Muscle of arm (tissue), 12 donors: Measurements from ENCODE around the gene TECTB. TPM values are rescaled to one million over a fixed set of nuclear protein-coding genes. Genes with fewer than 3 reads are reported as not detected.

Experiments used
- DNase-seq: peaks from one replicate; pipeline ENCODE4 v3.0.0-alpha.2; 2013
- polyA plus RNA-seq, 12 donors: library from polyadenylated mRNA; unstranded; fragments of 120-200 nt; gene quantifications; one replicate each; pipeline ENCODE4 v1.2.1, GENCODE V29; 2013; ENCODE audit not compliant: insufficient read length in 12 of 12

Gene TECTB
- polyA plus RNA-seq, 12 donors, result 0.04 to 0.09 (median 0.06) TPM; not detected in 9

DNA sequence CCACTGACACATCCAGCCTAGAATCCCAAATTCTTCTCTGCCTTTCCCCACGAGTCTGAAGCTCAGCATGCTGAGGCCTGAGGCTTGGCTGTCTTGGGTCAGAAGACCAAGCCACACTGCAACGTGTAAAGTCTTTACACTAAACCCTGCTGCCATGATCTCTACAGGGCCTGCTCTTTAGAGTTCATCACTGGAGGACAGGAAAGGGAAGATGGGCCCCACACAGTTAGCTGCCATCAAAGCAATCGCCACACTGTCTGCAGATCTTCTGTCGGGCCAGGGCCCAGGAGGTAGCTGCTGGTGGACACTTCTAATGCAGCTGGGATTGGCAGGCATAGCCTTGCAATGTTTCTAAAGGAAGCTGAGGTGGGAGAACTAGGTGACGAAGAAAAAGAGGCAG is 8.4 kb upstream of the TECTB start:
- DNase-seq, result no peak

DNA sequence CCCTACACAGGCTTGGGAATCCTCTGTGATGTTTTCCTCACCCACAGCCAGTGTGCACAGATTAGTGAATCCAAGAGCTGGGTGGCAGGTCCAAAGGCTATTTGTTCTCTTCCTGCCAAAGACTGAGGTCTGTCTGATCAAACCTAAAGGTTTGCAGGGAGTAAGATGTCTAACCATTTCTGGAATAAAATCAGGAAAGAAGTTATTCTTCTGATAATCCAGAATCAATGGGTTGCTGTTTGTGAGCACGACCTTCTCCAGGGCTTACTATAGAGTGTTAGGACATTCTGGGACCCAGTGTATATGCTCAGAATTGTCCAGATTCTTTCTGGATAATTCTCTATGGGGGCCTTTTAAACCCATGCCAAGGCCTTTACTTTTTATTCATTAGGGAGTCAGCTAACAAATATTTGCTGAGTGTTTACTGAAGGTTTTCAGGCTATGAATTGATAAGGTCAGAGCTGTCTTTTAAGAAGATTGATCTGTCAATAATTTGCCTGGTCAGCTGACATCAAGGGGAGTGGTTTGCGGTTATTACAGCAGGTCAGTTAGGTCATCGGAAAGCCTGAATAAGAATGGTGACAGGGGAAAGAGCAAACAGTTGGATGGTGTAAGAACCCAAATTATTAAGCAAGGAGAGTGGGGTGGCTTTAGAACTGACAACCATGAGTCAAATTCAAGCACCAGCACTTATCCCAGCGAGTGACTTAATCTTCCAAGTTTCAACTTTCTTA is 7.5 kb upstream of the TECTB start:
- no peak for DNase-seq

DNA sequence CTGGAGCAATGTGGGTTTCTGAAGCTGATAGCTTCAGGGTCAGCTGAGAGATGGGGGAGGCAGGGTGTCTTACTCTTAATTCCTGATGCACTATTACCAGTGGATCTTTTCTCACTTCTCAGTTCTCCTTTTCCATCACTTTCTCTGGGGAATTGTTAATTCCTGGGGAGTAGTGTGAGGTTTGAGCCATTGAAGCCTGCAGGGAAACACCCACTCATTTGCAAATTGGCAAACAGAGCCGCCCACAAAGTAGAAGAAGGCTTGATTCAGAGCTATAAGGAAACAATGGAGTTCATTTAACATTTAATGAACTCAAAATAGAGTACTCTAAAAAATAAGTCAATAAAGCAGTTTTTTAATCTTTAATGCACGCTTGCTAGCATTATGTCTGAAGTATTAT is 4.3 kb upstream of the TECTB start:
- DNase-seq, result no peak

DNA sequence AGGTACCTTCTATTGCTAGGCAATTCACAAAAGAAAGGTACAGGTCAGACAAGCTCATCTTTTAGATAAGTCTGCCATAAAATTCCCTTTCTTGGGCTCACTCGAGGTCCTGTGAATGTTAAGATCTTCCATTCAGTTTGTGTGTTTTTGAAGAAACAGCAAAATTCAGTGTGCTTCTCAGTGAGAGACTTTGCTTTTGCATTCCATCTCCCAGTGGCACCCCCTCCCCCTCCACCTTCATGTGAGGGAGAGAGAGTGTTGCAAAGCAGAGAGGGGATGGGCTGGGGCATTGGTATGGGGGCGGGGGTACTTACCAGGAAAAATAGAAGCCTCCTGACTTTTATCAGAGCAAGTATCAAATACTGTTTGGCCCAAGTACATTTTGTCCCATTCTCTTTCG is 3.8 kb upstream of the TECTB start:
- DNase-seq, result no peak

DNA sequence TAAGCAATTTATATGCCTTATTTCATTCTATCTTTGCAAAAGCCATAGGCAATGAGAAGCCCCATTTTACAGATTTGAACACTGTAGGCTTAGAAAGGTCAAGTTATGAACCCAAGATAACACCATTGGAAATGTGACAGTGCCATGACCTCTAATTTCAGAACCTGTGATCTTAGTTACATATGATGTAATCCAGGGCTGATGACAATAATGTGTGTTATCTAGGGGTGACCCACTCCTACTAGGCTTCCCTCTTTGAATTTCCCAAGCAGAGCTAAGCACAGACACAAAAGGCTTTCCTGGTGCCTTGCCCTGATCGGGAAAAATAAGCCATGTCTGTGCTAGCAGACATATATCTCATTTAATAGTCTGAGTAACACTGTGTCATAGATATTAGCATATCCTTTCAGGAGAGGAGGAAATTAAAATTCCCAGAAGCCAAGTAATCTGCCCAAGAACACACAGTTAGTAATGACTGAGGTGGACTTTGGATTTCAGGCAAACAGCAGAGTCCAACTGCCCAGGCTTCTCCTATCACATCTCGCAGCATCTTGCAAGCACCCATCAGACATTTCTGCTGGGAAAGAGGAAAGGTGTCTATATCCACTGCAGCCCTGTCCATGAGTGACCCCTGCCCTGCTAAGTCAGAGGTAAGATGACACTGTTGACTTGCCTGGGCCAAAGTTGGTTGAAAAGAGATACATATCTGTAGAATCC is 2.8 kb upstream of the TECTB start:
- no peak for DNase-seq

DNA sequence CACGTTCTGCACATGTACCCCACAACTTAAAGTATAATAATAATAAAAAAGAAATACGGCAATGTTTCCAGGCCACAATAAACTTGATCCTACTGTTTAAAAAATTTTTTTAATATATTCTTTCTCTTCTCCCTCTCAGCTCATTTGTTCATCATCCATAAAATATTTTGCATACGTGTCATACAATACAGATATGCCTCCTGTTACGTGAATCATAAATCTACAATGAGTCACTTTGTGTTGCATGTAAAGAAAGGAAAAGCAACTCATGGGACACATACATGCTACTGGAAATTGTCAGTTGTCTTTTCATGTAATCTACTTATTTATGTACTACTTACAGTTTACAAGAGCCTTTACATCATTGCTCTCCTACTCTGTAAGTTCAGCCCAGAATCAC is 1.1 kb upstream of the TECTB start:
- DNase-seq, result no peak

DNA sequence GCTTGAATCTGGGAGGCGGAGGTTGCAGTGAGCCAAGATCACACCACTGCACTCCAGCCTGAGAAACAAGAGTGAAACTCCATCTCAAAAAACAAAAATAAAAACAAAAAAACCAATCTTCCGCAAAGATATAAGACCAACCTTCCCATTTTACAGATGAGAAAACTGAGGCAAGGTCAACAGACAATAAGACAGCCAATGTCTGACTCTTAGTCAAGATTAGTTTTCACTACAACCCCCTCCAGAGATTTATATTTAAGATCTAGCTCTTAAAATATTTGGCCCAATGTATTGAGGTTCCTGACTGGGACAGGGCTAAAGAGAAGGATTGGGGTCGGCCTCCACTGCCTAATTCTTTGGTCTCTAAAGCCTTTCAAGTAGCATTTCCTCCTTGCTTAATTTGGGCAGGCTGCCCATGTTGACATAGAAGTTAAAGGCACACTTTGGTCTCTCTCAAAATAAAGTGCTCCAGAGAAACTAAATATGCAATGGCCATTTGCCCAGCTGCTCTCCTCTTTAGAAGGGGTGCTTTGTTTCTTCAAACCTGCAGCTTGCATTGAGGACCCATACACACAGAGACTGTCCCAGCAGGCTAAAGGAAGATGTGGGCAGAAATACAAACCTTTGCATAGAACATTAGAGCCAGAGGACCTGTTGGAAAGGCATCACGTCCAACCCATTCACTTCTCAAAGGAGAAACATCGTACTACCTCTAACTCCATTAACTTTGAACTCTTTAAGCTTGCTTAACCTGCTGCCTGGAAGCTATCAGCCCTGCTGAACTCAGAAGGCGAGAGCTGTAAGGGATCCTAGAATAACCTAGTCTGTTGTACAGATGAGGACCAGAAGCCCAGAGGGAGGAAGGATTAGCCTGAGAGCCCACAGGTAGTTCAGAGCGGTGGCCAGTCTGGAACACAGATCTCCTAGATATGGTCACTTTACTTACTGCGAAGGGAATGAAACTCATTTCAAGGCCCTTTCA is 3.9 kb downstream of the TECTB start:
- no peak for DNase-seq

DNA sequence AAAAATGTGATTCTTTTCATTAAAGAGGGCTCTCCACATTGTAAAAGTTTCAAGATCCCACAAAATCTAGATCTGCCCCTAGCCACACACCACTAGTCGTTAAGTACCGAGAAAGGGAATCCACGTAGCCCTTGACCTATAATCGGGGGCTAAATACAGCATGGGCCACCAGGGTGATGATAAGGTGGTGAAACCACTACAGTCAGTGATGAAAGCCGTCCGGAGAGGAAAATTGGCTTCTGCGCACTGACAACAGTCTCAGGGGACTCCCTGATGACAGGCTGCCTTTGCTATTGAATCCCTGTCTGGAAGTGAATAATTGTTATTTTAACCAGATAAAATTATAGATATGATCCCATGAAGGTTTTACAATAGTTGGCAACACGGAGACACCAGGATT is 4.6 kb downstream of the TECTB start:
- DNase-seq, result no peak

DNA sequence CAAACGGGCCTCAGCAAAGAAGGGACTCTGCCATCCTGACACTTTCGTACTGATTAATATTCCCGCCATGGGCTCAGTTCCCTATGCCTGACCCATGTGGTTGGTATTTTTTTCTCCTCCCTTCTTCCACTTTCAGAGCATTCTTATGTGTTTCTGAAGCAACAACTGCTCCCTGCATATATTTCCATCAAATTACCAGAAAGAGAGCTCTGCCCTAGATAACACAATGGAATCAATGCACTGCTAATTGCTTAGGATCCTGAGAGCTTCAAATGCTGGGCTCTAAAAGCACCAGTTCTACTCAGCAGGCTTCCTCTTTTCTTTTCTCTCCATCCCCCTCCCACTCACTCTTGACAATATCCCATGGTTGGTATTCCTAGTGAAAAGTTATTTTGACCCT is 5.3 kb downstream of the TECTB start:
- no peak for DNase-seq

DNA sequence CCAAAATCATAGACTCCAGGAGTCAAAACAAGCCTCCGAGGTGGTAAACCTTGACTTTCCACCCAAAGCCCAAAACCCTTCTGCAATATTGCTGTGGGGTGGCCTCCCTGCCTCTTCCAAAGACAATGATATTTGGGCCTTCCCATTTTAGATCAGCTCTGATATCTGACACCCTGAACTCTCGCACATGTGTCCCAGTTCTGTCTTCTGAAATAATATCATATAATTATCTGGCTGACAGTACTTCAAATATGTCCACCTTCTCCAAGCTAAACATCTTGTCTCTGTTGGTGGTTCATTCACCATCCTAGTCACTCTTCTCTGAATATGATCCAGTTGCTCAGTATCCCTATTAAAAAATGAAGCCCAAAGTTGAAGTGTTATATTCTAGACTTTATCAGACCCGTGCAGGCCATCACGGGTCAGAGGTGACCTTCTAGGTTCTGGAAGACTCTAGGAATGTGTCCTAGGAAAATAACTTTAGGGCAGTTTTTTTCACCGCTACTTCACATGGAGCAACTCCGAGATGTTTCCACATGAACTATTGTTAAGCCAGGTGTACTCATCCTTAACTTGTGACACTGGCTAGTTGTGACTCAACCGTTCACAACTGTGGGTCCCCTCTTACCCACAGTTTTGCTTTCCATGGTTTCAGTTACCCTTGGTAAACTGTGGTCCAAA is 6.3 kb downstream of the TECTB start:
- DNase-seq, result no peak

DNA sequence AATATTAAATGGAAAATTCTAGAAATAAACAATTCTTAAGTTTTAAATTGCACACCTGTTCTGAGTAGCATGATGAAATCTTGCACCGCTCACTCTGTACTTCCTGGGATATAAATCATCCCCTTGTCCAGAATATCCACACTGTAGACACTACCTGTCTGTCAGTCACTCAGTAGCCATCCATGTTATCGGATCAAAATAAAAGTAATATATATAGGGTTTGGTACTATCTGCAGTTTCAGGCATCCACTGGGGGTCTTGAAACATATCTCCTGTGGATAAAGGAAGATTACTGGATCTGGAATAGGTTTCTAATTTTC is 6.8 kb downstream of the TECTB start:
- no peak for DNase-seq

DNA sequence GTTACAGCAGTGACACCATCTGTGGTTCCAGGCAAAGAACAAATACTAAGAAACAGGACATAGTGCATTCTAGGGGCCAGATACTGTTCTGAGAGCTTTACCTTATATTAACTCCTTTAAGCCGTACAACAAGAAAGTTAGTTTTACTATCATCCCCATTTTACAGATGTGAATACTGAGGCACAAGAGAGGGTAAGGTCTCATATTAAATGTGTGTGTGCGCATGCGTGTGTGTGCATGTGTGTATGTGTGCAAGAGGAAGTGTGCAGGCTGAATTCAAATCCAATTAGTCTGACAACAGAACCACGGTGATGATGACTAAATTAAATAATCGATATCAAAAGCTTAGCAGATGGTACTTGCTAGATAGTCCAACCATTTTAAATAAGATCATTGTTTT is 11.0 kb downstream of the TECTB start:
- DNase-seq, result no peak

DNA sequence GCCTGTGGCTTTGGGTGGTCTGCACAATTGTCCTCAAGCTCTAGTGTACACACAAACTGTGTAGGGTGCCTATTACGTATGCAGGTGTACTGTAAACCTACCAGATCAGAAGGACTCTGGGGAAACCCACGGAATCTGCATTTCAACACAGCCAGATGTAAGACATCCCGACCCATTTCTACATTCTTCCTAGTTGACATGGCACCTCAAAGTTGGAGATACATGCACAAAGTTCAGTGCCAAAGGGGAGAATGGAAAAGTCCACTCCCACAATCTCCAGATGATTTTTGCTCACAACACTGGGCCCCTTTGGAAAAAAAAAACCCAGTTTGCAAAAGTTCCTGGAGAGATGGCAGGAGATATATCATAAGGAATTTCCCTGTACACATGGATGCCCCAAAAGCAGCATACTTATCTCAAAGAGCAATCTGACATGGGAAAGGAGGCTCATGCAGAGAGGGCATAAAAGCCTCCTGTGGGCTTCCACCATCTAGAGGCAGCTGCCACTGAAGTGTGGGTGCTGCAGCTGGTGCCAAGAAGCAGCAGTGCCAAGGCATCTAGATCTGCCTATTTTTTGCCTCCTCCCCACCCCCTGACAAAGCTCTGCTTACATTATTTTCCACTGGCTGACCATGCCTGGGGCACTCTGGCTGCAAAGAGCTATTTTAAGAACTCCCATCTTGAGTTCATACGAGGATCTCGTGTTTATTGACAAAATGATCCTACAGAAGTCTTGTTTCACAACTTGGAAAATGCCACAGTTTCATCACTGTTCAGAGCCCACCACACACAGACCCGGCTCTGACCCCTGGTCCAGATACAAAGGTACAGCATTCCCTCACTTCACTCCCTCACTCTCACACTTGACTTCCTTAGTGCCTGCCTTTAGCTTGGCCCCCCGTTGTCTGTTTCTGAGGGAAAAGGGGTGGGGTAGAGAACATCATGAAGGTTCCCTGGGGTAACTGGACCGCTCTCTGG is 12.9 kb downstream of the TECTB start:
- DNase-seq, result no peak

DNA sequence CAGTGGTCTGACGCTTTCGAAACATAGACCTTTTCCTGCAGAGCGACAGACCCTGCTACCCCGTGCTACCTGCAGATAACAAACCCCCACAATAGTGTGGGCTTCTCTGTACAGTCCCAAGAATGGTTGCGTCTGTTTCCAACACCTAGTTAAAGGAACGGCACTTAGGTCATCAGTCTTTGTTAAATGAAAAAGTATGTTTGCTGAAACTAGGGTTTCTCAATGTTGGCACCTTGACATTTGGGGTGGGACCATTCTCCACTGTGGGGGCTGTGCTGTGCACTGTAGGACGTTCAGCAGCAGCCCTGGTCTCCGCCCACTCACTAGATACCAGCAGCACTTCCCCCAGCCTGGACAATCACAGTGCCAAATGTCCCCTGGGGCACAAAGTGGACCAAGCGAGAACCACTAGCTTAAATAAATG is 13.7 kb downstream of the TECTB start:
- DNase-seq, result no peak

DNA sequence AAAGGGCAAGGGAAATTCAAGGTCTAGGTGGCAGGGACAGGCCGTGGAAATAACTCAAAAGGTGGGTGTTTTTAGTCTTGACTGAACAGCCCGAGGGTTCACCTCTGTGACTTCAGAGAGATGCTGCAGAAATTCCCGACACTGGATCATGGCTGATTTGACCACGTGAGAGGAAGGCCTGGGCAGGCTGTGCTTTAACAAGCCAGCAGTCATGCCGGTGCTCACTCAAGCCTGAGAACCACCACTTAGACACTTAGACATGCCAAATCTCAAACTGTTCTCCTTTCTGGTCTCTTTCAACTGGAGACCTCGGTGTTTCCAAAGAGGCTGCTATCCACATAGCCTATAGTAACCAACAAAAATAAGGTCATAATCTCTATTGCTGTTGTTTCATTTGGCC is 15.4 kb downstream of the TECTB start:
- DNase-seq, result no peak

DNA sequence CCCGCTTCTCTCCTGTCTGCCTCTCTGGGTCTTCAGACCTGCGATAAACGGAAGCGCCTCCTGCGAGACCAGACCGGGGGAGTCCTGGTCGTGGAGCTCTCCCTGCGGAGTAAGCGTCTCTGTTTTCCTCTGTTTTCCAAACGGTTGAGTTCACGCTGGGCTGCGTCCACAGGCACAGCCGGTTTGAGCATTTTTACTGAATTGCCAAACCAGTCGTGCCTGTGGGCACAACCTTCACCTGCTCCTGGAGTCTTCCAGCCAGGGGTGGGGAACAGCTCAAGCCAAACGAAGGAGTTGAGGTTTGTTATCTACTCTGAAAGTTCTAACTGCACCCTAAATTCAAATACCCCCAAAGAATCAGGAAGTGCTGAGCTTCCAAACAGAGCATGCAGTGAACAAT is 16.3 kb downstream of the TECTB start:
- DNase-seq, result no peak

DNA sequence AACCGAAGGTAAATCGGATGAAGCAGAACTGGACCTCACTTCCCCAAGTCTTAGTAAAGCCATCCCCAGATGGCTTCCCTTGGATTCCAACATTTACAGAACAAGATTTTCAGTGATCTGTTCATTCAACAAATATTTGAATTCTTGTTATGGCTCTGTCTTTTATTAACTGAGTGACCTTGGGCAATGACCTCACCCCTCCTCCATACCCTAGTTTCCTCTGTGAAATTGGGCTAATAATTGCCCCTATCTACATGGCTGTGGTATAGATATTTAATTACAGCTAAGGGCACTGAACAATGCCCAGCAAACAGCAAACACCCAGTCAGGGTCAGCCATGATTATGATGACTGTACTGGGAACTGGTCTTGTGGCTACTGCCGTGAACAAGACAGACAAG is 19.1 kb downstream of the TECTB start:
- DNase-seq, result no peak

DNA sequence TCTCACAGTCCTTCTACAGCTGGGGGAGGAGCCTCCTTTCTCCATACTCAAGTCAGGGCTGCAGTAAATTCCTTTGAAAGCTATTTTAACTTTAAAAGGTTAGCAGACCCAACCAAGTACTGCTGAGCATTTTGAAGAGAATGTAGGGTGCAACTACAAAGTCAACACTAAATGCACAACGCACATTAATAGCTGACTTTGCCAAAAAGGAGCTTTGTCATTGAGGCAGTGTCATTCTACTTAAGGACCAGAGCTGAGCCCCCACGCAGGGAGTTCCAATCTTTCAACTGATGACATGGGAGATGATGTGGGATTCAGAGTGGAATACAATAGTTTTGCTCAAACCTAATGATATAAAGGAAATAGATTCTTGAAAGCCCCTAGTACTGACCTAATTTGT is 20.3 kb downstream of the TECTB start:
- no peak for DNase-seq

DNA sequence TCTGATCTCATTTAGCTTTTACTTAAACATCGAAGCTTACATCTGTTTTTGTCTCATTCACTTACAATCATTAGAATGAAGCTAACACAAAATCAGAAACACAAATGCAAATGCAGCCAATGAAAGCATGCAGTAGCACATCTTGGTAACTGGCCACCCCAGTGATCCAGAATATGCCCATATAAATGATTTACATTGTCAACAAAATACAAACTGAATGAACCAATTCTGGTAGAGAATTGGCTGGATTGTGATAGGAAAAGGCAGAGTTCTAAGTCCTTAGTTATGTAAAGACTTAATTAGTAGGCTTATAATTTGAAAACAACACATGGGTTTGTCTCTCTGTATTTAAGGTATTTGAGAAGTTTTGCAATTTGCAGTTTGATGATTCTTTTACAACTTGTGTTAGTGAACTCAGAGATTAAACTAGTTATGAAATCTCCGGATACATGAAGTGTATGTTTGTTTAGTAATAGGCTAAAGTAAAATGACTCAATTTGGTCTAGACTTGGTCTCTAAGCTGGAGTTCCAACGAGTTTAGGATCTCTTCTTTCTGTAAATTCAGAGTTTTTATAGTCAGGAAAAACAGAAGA is 21.2 kb downstream of the TECTB start:
- no peak for DNase-seq

DNA sequence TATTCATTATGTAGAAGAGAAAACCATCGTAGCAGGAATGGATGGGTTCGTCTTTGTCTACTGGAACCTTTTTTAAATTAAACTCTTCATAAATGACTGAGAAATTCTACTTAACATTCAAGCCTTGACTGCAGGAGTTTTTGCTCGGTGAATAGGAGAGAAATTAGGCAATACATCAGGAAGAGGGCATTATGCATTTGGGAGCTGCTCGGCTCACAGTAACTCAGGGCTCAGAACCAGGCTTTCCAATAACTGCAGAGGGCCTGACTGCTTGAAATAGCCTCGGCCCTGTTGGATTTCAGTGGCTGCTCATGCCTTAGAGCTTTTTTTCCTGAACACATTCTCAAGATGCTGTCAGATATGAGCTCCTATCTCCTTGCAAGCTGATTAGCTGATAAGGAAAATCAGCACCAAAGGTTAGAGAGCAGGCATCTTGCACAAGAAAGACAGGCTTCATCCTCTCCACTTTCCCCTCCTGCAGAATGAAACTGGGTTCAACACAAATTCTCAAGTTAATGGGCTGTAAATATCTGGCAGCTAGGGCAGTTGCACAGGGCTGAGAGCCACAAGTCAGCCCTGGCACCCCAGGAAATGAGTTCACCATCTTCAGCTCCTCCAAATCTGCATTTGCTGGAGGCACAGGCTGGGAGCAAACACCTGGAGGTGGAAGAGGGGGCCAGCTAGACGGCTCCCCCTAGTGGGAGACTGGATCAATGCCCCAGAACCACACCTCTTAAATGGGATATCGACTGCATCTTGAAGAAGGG is 24.3 kb downstream of the TECTB start:
- no peak for DNase-seq
